Keratinocyte (primary cell): ENCODE results near the gene TRAF7. TPM values are rescaled to one million over a fixed set of nuclear protein-coding genes. Genes with fewer than 3 reads are reported as not detected.

ENCODE experiments used
- DNase-seq: peaks from one replicate; pipeline ENCODE4 v3.0.0-alpha.2; 2011; ENCODE audit warnings: low read depth, missing footprints, low spot score
- FAIRE-seq: peaks from 2 replicates; lab custom pipeline; 2011; peaks lifted over from hg19 to GRCh38; lab: Jason Lieb, UNC
- H2AFZ ChIP-seq: 2 replicates; pipeline ENCODE4 v1.6.0; 2012; ENCODE audit warnings: low read length, control low read depth, inconsistent platforms; ENCODE audit not compliant: control insufficient read depth
- H3K27ac ChIP-seq: 2 replicates; pipeline ENCODE4 v1.5.1; 2011; ENCODE audit warnings: low read length; ENCODE audit not compliant: control insufficient read depth, insufficient read depth
- H3K27me3 ChIP-seq: 3 replicates; pipeline ENCODE4 v1.6.0; 2011; ENCODE audit warnings: low read length; ENCODE audit not compliant: control insufficient read depth, insufficient read depth; ENCODE audit errors: extremely low read depth
- H3K36me3 ChIP-seq, 2 experiments: 2 replicates in 1 of 2; 3 replicates in 1 of 2; pipeline ENCODE4 v1.5.1; 2011; ENCODE audit warnings: low read length in 2 of 2, mild to moderate bottlenecking in 1 of 2; ENCODE audit not compliant: control insufficient read depth in 2 of 2, insufficient read depth in 2 of 2; ENCODE audit errors: extremely low read depth in 1 of 2
- H3K4me1 ChIP-seq: 3 replicates; pipeline ENCODE4 v1.5.1; 2011; ENCODE audit warnings: low read length; ENCODE audit not compliant: control insufficient read depth, insufficient read depth; ENCODE audit errors: extremely low read depth
- H3K4me2 ChIP-seq: 3 replicates; pipeline ENCODE4 v1.6.0; 2011; ENCODE audit warnings: low read depth, low read length; ENCODE audit not compliant: control insufficient read depth, insufficient read depth; ENCODE audit errors: extremely low read depth
- H3K4me3 ChIP-seq, 3 experiments: fragments of 200-600 bp in 1 of 3; sonication (generic) in 1 of 3; 2 replicates in 2 of 3; 3 replicates in 1 of 3; pipeline ENCODE4 v1.5.1; 2011 to 2016; ENCODE audit warnings: low read length in 3 of 3, mild to moderate bottlenecking in 3 of 3, control low read depth in 2 of 3, inconsistent platforms in 1 of 3, low read depth in 1 of 3, mixed read lengths in 1 of 3, mixed run types in 1 of 3, moderate library complexity in 1 of 3; ENCODE audit not compliant: control insufficient read depth in 2 of 3, insufficient read depth in 2 of 3; ENCODE audit errors: extremely low read depth in 1 of 3
- H3K79me2 ChIP-seq: 2 replicates; pipeline ENCODE4 v1.6.0; 2012; ENCODE audit warnings: low read length; ENCODE audit not compliant: control insufficient read depth, insufficient read depth
- H3K9ac ChIP-seq: 3 replicates; pipeline ENCODE4 v1.6.0; 2011; ENCODE audit warnings: low read length; ENCODE audit not compliant: control insufficient read depth, insufficient read depth; ENCODE audit errors: extremely low read depth
- H3K9me1 ChIP-seq: 3 replicates; pipeline ENCODE4 v1.6.0; 2011; ENCODE audit warnings: low read length; ENCODE audit not compliant: control insufficient read depth, insufficient read depth; ENCODE audit errors: extremely low read depth
- H3K9me3 ChIP-seq: 2 replicates; pipeline ENCODE4 v1.5.1; 2012; ENCODE audit warnings: low read depth, low read length; ENCODE audit not compliant: control insufficient read depth
- H4K20me1 ChIP-seq: 3 replicates; pipeline ENCODE4 v1.6.0; 2011; ENCODE audit warnings: low read length; ENCODE audit not compliant: control insufficient read depth, insufficient read depth; ENCODE audit errors: extremely low read depth
- CTCF ChIP-seq, 3 experiments: IDR thresholded peaks in 1 of 3; conservative IDR thresholded peaks in 1 of 3; optimal IDR thresholded peaks in 1 of 3; 2 replicates in 2 of 3; 3 replicates in 1 of 3; pipeline versions ENCODE3 to v1.5.1; 2011; ENCODE audit warnings: low read length in 3 of 3, mild to moderate bottlenecking in 3 of 3, moderate library complexity in 2 of 3, control low read depth in 1 of 3, inconsistent platforms in 1 of 3; ENCODE audit not compliant: insufficient read depth in 2 of 3; ENCODE audit errors: extremely low read depth in 1 of 3
- EZH2 ChIP-seq: IDR thresholded peaks from one replicate; pipeline ENCODE4 v1.6.1; 2012; ENCODE audit warnings: inconsistent platforms, mild to moderate bottlenecking, low read length, moderate library complexity
- dilution Hi-C: fragments of 300-500 bp; cut with MboI; formaldehyde crosslinking; loops from one replicate; pipeline ENCODE4 v1.7.0; 2020; ENCODE audit warnings: low sequenced_read_pairs; ENCODE audit not compliant: extremely low pct_ligation_motif_present
- polyA plus RNA-seq, 5 experiments: library from polyadenylated mRNA; depleted of rRNA in 3 of 5; stranded (reverse) in 3 of 5; stranded (forward) in 1 of 5; unstranded in 1 of 5; fragments of >200 nt; gene quantifications; 1 replicate in 1 of 5; 2 replicates in 3 of 5; 3 replicates in 1 of 5; pipeline versions ENCODE4 v1.2.1 to v1.2.3, GENCODE V29; 2011 to 2012; ENCODE audit warnings: missing spikeins in 2 of 5, low read depth in 1 of 5, low replicate concordance in 1 of 5

The TRAF7 gene
- polyA plus RNA-seq, 1 donor (not counting 4 experiments of a cell fraction or from before 2014, with no cell fraction given) = 38.4 TPM

- no peak for DNase-seq
- H3K4me3 ChIP-seq = no peak overlapping the region
- H3K36me3 ChIP-seq = no peaks in the 10 kb centered on the region
- dilution Hi-C loops = no loop called here
- H3K79me2 ChIP-seq = no peaks in the 10 kb centered on the region
- no peak overlapping the region for H3K27ac ChIP-seq
- TF ChIP-seq EZH2 (no peak), CTCF (optimal IDR thresholded peaks at IDR 0.05 in 1 of 3, IDR thresholded peaks at IDR 0.05 in 1 of 3, conservative IDR thresholded peaks at IDR 0.05 in 1 of 3; ENCODE audit: extremely low read depth in 1 of 3, insufficient read depth in 2 of 3, low read length in 3 of 3) (no peak)
- peaks cover 3% of the 10 kb centered on the region for H3K4me1 ChIP-seq
- no peak overlapping the region for H3K4me2 ChIP-seq
- no peaks in the 10 kb centered on the region for H4K20me1 ChIP-seq
- no peaks in the 10 kb centered on the region for H3K9me1 ChIP-seq
- no peak for FAIRE-seq
- no peak overlapping the region for H2AFZ ChIP-seq
- no peaks in the 10 kb centered on the region for H3K9me3 ChIP-seq
- peaks cover 5% of the 10 kb centered on the region for H3K27me3 ChIP-seq
- no peak overlapping the region for H3K9ac ChIP-seq
Observed at GRCh38 chr16:2187212-2187611, 31.6 kb downstream of the TRAF7 start.

- Histone ChIP-seq H3K9me1 (no peaks in the 10 kb centered on the region), H4K20me1 (no peaks in the 10 kb centered on the region), H3K27ac (no peak overlapping the region), H3K27me3 (peaks cover 6% of the 10 kb centered on the region), H3K79me2 (no peaks in the 10 kb centered on the region), H3K4me3 (no peak overlapping the region), H3K9me3 (no peaks in the 10 kb centered on the region), H3K9ac (no peak overlapping the region), H3K36me3 (no peaks in the 10 kb centered on the region), H3K4me2 (no peak overlapping the region), H2AFZ (no peak overlapping the region), H3K4me1 (peaks cover 3% of the 10 kb centered on the region)
- FAIRE-seq (no peak), DNase-seq (no peak)
- no peak for TF ChIP-seq CTCF (optimal IDR thresholded peaks at IDR 0.05 in 1 of 3, IDR thresholded peaks at IDR 0.05 in 1 of 3, conservative IDR thresholded peaks at IDR 0.05 in 1 of 3; ENCODE audit: extremely low read depth in 1 of 3, insufficient read depth in 2 of 3, low read length in 3 of 3)
- TF ChIP-seq EZH2 = no peak
- dilution Hi-C loops = no loop called here
Observed at GRCh38 chr16:2188395-2188794, 32.8 kb downstream of the TRAF7 start.
